ENCODE data around the gene ILF3.
"Not testable (repeated sequence)": the region's sequence is repeated elsewhere in the genome, so short reads cannot be mapped to it uniquely, and the experiment has no call there.

The ILF3 gene

GRCh38 chr19:10662384-10663251, 8.5 kb downstream of the ILF3 start:
- TF ChIP-seq ZNF274 (IDR thresholded peaks at IDR 0.05; ENCODE audit: low read depth, low read length) (no peak), YY1 (IDR thresholded peaks at IDR 0.05; ENCODE audit: insufficient read depth, insufficient read length) (no peak), SUZ12 (IDR thresholded peaks at IDR 0.05; ENCODE audit: extremely low read depth, insufficient read depth, insufficient read length) (no peak)
- peaks cover 59% of the 10 kb centered on the region for H3K36me3 ChIP-seq (ENCODE audit: insufficient read depth, insufficient read length, low read length)

GRCh38 chr19:10663252-10663563, 9.1 kb downstream of the ILF3 start:
- peaks cover 60% of the 10 kb centered on the region for H3K36me3 ChIP-seq (ENCODE audit: insufficient read depth, insufficient read length, low read length)
- not testable (repeated sequence) for H3K27me3 ChIP-seq (ENCODE audit: insufficient read depth, insufficient read length); H3K9ac ChIP-seq (ENCODE audit: insufficient read length, low read depth); H3K4me3 ChIP-seq (ENCODE audit: insufficient read length, low read depth); DNase-seq (ENCODE audit: low read depth, low spot score); H3K4me1 ChIP-seq (ENCODE audit: insufficient read depth, insufficient read length); H3K9me3 ChIP-seq (ENCODE audit: insufficient read depth, low read length)

More at GRCh38 chr19:10662384-10663251, 8.5 kb downstream of the ILF3 start:
- no peak overlapping the region for H3K4me3 ChIP-seq (ENCODE audit: insufficient read length, low read depth)
- H3K9ac ChIP-seq (ENCODE audit: insufficient read length, low read depth): no peak overlapping the region
- H3K27me3 ChIP-seq (ENCODE audit: insufficient read depth, insufficient read length): no peaks in the 10 kb centered on the region
- DNase-seq (ENCODE audit: low read depth, low spot score): no peak
- no peaks in the 10 kb centered on the region for H3K9me3 ChIP-seq (ENCODE audit: insufficient read depth, low read length)
- H3K4me1 ChIP-seq (ENCODE audit: insufficient read depth, insufficient read length): peaks cover 7% of the 10 kb centered on the region

DNA sequence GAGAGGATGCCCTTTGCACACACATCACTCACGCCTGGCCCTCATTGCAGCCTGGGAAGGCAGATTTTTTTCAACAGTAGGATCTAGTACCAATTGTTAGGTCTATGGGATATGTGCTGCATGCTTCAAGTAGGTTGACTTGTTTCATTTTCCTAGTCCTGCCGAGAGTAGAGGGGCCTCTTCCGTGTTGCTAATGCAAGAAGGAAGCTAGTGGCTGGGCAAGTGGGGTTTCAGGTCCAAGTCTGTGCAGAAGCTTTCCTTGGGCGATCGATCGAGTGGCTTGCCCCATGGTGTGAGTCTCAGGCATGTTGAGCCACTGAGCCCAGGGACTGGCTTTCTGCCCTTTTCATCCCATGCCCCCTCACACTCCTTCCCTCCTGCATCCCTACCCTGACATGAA, 13.7 kb downstream of the ILF3 start:
- Histone ChIP-seq H3K4me3 (ENCODE audit: insufficient read length, low read depth) (no peak overlapping the region), H3K27me3 (ENCODE audit: insufficient read depth, insufficient read length) (no peaks in the 10 kb centered on the region), H3K9me3 (ENCODE audit: insufficient read depth, low read length) (no peaks in the 10 kb centered on the region), H3K36me3 (ENCODE audit: insufficient read depth, insufficient read length, low read length) (peaks cover 64% of the 10 kb centered on the region), H3K4me1 (ENCODE audit: insufficient read depth, insufficient read length) (peaks cover 5% of the 10 kb centered on the region), H3K9ac (ENCODE audit: insufficient read length, low read depth) (no peak overlapping the region)
- no peak for DNase-seq (ENCODE audit: low read depth, low spot score)
- TF ChIP-seq SUZ12 (IDR thresholded peaks at IDR 0.05; ENCODE audit: extremely low read depth, insufficient read depth, insufficient read length) (no peak), YY1 (IDR thresholded peaks at IDR 0.05; ENCODE audit: insufficient read depth, insufficient read length) (no peak), ZNF274 (IDR thresholded peaks at IDR 0.05; ENCODE audit: low read depth, low read length) (no peak)

GRCh38 chr19:10669246-10669645, 15.1 kb downstream of the ILF3 start:
- no peaks in the 10 kb centered on the region for H3K27me3 ChIP-seq (ENCODE audit: insufficient read depth, insufficient read length)
- TF ChIP-seq ZNF274 (IDR thresholded peaks at IDR 0.05; ENCODE audit: low read depth, low read length): no peak
- no peak for TF ChIP-seq SUZ12 (IDR thresholded peaks at IDR 0.05; ENCODE audit: extremely low read depth, insufficient read depth, insufficient read length)
- no peak for TF ChIP-seq YY1 (IDR thresholded peaks at IDR 0.05; ENCODE audit: insufficient read depth, insufficient read length)
- no peaks in the 10 kb centered on the region for H3K9me3 ChIP-seq (ENCODE audit: insufficient read depth, low read length)
- peaks cover 75% of the 10 kb centered on the region for H3K36me3 ChIP-seq (ENCODE audit: insufficient read depth, insufficient read length, low read length)
- H3K4me3 ChIP-seq (ENCODE audit: insufficient read length, low read depth): no peak overlapping the region
- no peak for DNase-seq (ENCODE audit: low read depth, low spot score)
- no peak overlapping the region for H3K9ac ChIP-seq (ENCODE audit: insufficient read length, low read depth)
- peaks cover 5% of the 10 kb centered on the region for H3K4me1 ChIP-seq (ENCODE audit: insufficient read depth, insufficient read length)

DNA sequence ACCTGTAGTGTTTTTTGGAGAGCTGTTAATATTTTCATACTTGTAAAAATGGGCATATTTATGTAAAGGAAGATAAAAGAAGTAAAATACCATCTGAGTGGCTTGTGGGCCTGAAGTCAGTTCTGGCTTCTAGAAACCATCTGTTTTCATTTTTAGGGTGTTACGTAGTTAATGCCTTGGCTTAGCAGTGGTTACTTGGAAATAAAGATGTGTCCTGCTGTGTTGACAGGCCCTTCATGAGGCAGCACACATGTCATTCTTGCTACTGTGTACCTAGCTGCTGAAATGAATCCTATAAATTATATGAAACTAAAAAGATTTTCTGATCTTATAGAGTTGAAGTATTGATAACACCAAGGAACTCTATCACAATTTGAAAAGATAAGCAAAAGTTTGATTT, 16.0 kb downstream of the ILF3 start:
- TF ChIP-seq SUZ12 (IDR thresholded peaks at IDR 0.05; ENCODE audit: extremely low read depth, insufficient read depth, insufficient read length) (no peak), YY1 (IDR thresholded peaks at IDR 0.05; ENCODE audit: insufficient read depth, insufficient read length) (no peak)
- Histone ChIP-seq H3K36me3 (ENCODE audit: insufficient read depth, insufficient read length, low read length) (peaks cover 82% of the 10 kb centered on the region), H3K9me3 (ENCODE audit: insufficient read depth, low read length) (no peaks in the 10 kb centered on the region), H3K9ac (ENCODE audit: insufficient read length, low read depth) (no peak overlapping the region), H3K4me3 (ENCODE audit: insufficient read length, low read depth) (no peak overlapping the region), H3K4me1 (ENCODE audit: insufficient read depth, insufficient read length) (peaks cover 5% of the 10 kb centered on the region), H3K27me3 (ENCODE audit: insufficient read depth, insufficient read length) (no peaks in the 10 kb centered on the region)
- DNase-seq (ENCODE audit: low read depth, low spot score): no peak

GRCh38 chr19:10670876-10671804, 17.0 kb downstream of the ILF3 start:
- TF ChIP-seq ZNF274 (IDR thresholded peaks at IDR 0.05; ENCODE audit: low read depth, low read length) (no peak), YY1 (IDR thresholded peaks at IDR 0.05; ENCODE audit: insufficient read depth, insufficient read length) (no peak), SUZ12 (IDR thresholded peaks at IDR 0.05; ENCODE audit: extremely low read depth, insufficient read depth, insufficient read length) (no peak)
- no peaks in the 10 kb centered on the region for H3K9me3 ChIP-seq (ENCODE audit: insufficient read depth, low read length)
- no peak for DNase-seq (ENCODE audit: low read depth, low spot score)
- H3K27me3 ChIP-seq (ENCODE audit: insufficient read depth, insufficient read length): no peaks in the 10 kb centered on the region
- peak overlapping the region; percentile 18 for H3K9ac ChIP-seq (ENCODE audit: insufficient read length, low read depth)
- peaks cover 89% of the 10 kb centered on the region for H3K36me3 ChIP-seq (ENCODE audit: insufficient read depth, insufficient read length, low read length)
- H3K4me1 ChIP-seq (ENCODE audit: insufficient read depth, insufficient read length): peaks cover 5% of the 10 kb centered on the region
- no peak overlapping the region for H3K4me3 ChIP-seq (ENCODE audit: insufficient read length, low read depth)

DNA sequence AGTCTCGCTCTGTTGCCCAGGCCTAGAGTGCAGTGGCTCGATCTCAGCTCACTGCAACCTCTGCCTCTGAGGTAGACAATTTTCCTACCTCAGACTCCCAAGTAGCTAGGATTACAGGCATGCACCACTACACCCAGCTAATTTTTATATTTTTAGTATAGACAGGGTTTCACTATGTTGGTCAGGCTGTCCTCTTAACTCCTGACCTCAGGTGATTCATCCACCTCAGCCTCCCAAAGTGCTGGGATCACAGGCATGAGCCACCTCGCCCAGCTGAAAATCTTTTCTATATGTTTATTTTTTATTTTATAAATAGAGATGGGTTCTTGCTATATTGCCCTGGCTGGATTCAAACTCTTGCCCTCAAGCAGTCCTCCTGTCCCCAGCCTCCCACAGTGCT, 17.8 kb downstream of the ILF3 start:
- H3K4me3 ChIP-seq (ENCODE audit: insufficient read length, low read depth); DNase-seq (ENCODE audit: low read depth, low spot score); H3K4me1 ChIP-seq (ENCODE audit: insufficient read depth, insufficient read length); H3K9ac ChIP-seq (ENCODE audit: insufficient read length, low read depth); H3K9me3 ChIP-seq (ENCODE audit: insufficient read depth, low read length); H3K27me3 ChIP-seq (ENCODE audit: insufficient read depth, insufficient read length): not testable (repeated sequence)
- H3K36me3 ChIP-seq (ENCODE audit: insufficient read depth, insufficient read length, low read length): peaks cover 84% of the 10 kb centered on the region

DNA sequence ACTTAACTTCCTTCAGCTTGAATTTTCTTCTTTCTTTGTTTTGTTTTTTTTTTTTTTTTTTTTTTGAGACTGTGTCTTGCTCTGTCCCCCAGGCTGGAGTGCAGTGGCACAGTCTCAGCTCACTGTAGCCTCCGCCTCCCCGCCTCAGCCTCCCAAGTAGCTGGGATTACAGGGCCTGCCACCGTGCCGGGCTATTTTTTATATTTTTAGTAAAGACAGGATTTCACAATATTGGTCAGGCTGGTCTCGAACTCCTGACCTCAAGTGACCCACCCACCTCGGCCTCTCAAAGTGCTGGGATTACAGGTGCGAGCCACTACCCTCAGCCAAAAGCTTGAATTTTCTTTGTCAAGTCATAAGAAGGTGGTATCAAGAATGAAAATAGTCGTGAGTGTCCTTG, 21.1 kb downstream of the ILF3 start:
- H3K4me3 ChIP-seq (ENCODE audit: insufficient read length, low read depth); DNase-seq (ENCODE audit: low read depth, low spot score); H3K4me1 ChIP-seq (ENCODE audit: insufficient read depth, insufficient read length); H3K9ac ChIP-seq (ENCODE audit: insufficient read length, low read depth); H3K27me3 ChIP-seq (ENCODE audit: insufficient read depth, insufficient read length); H3K9me3 ChIP-seq (ENCODE audit: insufficient read depth, low read length): not testable (repeated sequence)
- H3K36me3 ChIP-seq (ENCODE audit: insufficient read depth, insufficient read length, low read length): peaks cover 92% of the 10 kb centered on the region

Measured in NT2/D1 (cell line).